H9 (cell line): ENCODE data around the gene CRMP1. TPM values are rescaled to one million over a fixed set of nuclear protein-coding genes. Genes with fewer than 3 reads are reported as not detected.

ENCODE experiments used
- DNase-seq: peaks from one replicate; pipeline ENCODE4 v3.0.0-alpha.2; 2017
- H2AFZ ChIP-seq: one replicate; pipeline ENCODE4 v1.6.1; 2013; ENCODE audit warnings: mild to moderate bottlenecking, low read length, control low read depth, moderate library complexity
- H2AK5ac ChIP-seq: 2 replicates; pipeline ENCODE4 v1.6.1; 2013; ENCODE audit warnings: low read length, control low read depth, mixed read lengths; ENCODE audit not compliant: insufficient read length
- H2BK120ac ChIP-seq: one replicate; pipeline ENCODE4 v1.6.1; 2013; ENCODE audit warnings: low read depth, mild to moderate bottlenecking, low read length, control low read depth, inconsistent platforms; ENCODE audit not compliant: poor library complexity, severe bottlenecking
- H2BK12ac ChIP-seq: 2 replicates; pipeline ENCODE4 v1.6.1; 2013; ENCODE audit warnings: low read length, control low read depth, mixed read lengths, low read depth; ENCODE audit not compliant: insufficient read length
- H2BK15ac ChIP-seq: 2 replicates; pipeline ENCODE4 v1.6.1; 2013; ENCODE audit warnings: low read depth, low read length, control low read depth
- H2BK20ac ChIP-seq: one replicate; pipeline ENCODE4 v1.6.1; 2013; ENCODE audit warnings: low read depth, mild to moderate bottlenecking, low read length, control low read depth, inconsistent platforms; ENCODE audit not compliant: poor library complexity, severe bottlenecking
- H2BK5ac ChIP-seq: 2 replicates; pipeline ENCODE4 v1.6.1; 2013; ENCODE audit warnings: low read length, control low read depth, mixed read lengths; ENCODE audit not compliant: insufficient read length
- H3K14ac ChIP-seq: 2 replicates; pipeline ENCODE4 v1.6.1; 2013; ENCODE audit warnings: low read length, control low read depth; ENCODE audit not compliant: insufficient read depth
- H3K18ac ChIP-seq: 2 replicates; pipeline ENCODE4 v1.6.1; 2013; ENCODE audit warnings: low read depth, mild to moderate bottlenecking, mixed read lengths, low read length, control low read depth; ENCODE audit not compliant: insufficient read length
- H3K23ac ChIP-seq: 2 replicates; pipeline ENCODE4 v1.6.1; 2013; ENCODE audit warnings: low read length, control low read depth, mixed read lengths, low read depth; ENCODE audit not compliant: insufficient read length
- H3K23me2 ChIP-seq: 2 replicates; pipeline ENCODE4 v1.6.1; 2013; ENCODE audit warnings: low read depth, mild to moderate bottlenecking, mixed read lengths, low read length, control low read depth; ENCODE audit not compliant: insufficient read length, poor library complexity, severe bottlenecking
- H3K27ac ChIP-seq: 2 replicates; pipeline ENCODE4 v1.5.1; 2013; ENCODE audit warnings: low read length, control low read depth, mixed read lengths, low read depth; ENCODE audit not compliant: insufficient read length
- H3K27me3 ChIP-seq: 2 replicates; pipeline ENCODE4 v1.6.1; 2013; ENCODE audit warnings: low read length, control low read depth, inconsistent platforms; ENCODE audit not compliant: insufficient read depth
- H3K4ac ChIP-seq: 2 replicates; pipeline ENCODE4 v1.6.1; 2013; ENCODE audit warnings: low read depth, mild to moderate bottlenecking, control low read depth, inconsistent platforms, low read length, moderate library complexity
- H3K4me1 ChIP-seq: 2 replicates; pipeline ENCODE4 v1.6.1; 2013; ENCODE audit warnings: low read length, control low read depth, inconsistent platforms; ENCODE audit not compliant: insufficient read depth
- H3K4me2 ChIP-seq: 2 replicates; pipeline ENCODE4 v1.6.1; 2013; ENCODE audit warnings: low read length, control low read depth, mixed read lengths; ENCODE audit not compliant: insufficient read length, insufficient read depth
- H3K56ac ChIP-seq: 2 replicates; pipeline ENCODE4 v1.6.1; 2013; ENCODE audit warnings: low read depth, mild to moderate bottlenecking, mixed read lengths, low read length, control low read depth; ENCODE audit not compliant: insufficient read length
- H3K79me1 ChIP-seq: 2 replicates; pipeline ENCODE4 v1.6.1; 2013; ENCODE audit warnings: low read depth, mild to moderate bottlenecking, moderate library complexity, low read length, control low read depth, inconsistent platforms; ENCODE audit not compliant: insufficient read depth, poor library complexity, severe bottlenecking
- H3K79me2 ChIP-seq: 2 replicates; pipeline ENCODE4 v1.6.1; 2013; ENCODE audit warnings: low read length, control low read depth, inconsistent platforms; ENCODE audit not compliant: insufficient read depth
- H3K9ac ChIP-seq: 2 replicates; pipeline ENCODE4 v1.6.1; 2013; ENCODE audit warnings: low read length, control low read depth, mixed read lengths; ENCODE audit not compliant: insufficient read length; ENCODE audit errors: extremely low read depth
- H3K9me3 ChIP-seq: one replicate; pipeline ENCODE4 v1.6.1; 2013; ENCODE audit warnings: low read depth, low read length, inconsistent platforms; ENCODE audit not compliant: control insufficient read depth
- H3T11ph ChIP-seq: one replicate; pipeline ENCODE4 v1.6.1; 2013; ENCODE audit warnings: mild to moderate bottlenecking, low read length, control low read depth, inconsistent platforms
- H4K20me1 ChIP-seq: one replicate; pipeline ENCODE4 v1.6.1; 2013; ENCODE audit not compliant: control insufficient read depth, insufficient read length, insufficient read depth
- H4K5ac ChIP-seq: 2 replicates; pipeline ENCODE4 v1.6.1; 2013; ENCODE audit warnings: low read depth, mild to moderate bottlenecking, mixed read lengths, low read length, control low read depth; ENCODE audit not compliant: insufficient read length
- H4K8ac ChIP-seq: replicated peaks from 2 replicates; pipeline ENCODE4 v1.6.1; 2013; ENCODE audit warnings: low read length, control low read depth, mixed read lengths, low read depth; ENCODE audit not compliant: insufficient read length
- H4K91ac ChIP-seq: 2 replicates; pipeline ENCODE4 v1.6.1; 2013; ENCODE audit warnings: low read depth, mild to moderate bottlenecking, moderate library complexity, mixed read lengths, low read length, control low read depth; ENCODE audit not compliant: insufficient read length
- H3K27ac Mint-ChIP-seq, 3 experiments: 2 replicates in 2 of 3; 3 replicates in 1 of 3; pipeline ENCODE4 v1.8.0; 2020 to 2021; ENCODE audit warnings: mixed read lengths in 3 of 3, mild to moderate bottlenecking in 1 of 3, moderate library complexity in 1 of 3
- H3K27me3 Mint-ChIP-seq: 2 replicates; pipeline ENCODE4 v1.8.0; 2021; ENCODE audit warnings: low read depth, mild to moderate bottlenecking, moderate library complexity, mixed read lengths
- H3K36me3 Mint-ChIP-seq, 3 experiments: 2 replicates in 2 of 3; 3 replicates in 1 of 3; pipeline ENCODE4 v1.8.0; 2020 to 2021; ENCODE audit warnings: low read depth in 3 of 3, mixed read lengths in 3 of 3; ENCODE audit not compliant: insufficient read depth in 1 of 3
- H3K4me1 Mint-ChIP-seq, 2 experiments: 2 replicates each; pipeline ENCODE4 v1.8.0; 2020; ENCODE audit warnings: mixed read lengths in 2 of 2
- H3K4me3 Mint-ChIP-seq, 2 experiments: 2 replicates in 1 of 2; 3 replicates in 1 of 2; pipeline ENCODE4 v1.8.0; 2020 to 2021; ENCODE audit warnings: mild to moderate bottlenecking in 2 of 2, mixed read lengths in 2 of 2, moderate library complexity in 1 of 2
- H3K9me3 Mint-ChIP-seq, 2 experiments: 2 replicates in 1 of 2; 3 replicates in 1 of 2; pipeline ENCODE4 v1.8.0; 2020; ENCODE audit warnings: mild to moderate bottlenecking in 2 of 2, mixed read lengths in 2 of 2, moderate library complexity in 1 of 2
- WGBS: extraction: QIAGEN DNeasy Blood & Tissue Kit; methylation state at CpG from one replicate; pipeline ENCODE4 v1.1.7; 2013; ENCODE audit warnings: missing lambda C conversion rate, low lambda C conversion rate, mixed read lengths; ENCODE audit not compliant: insufficient read length; ENCODE audit errors: extremely low coverage; 5-methylcytosine and 5-hydroxymethylcytosine counted together
- total RNA-seq: library from RNA; stranded (reverse); gene quantifications from 2 replicates; pipeline ENCODE4 v1.2.1, GENCODE V29; 2021
- TF ChIP-seq, protein P1 (sequence below): fragments of 200-600 bp; sonication (generic); conservative IDR thresholded peaks from 3 replicates; pipeline ENCODE4 v1.8.0; 2021; ENCODE audit warnings: antibody characterized with exemption, mild to moderate bottlenecking

Gene CRMP1
- total RNA-seq, 1 experiment from 2014 or later = 71.6 TPM

- Mint-ChIP-seq H3K36me3 (peaks cover 21 to 33% (median 28%) of the 10 kb centered on the region in 3 experiments), H3K4me3 (no peak overlapping the region), H3K9me3 (peaks cover 8 to 10% of the 10 kb centered on the region in 2 experiments), H3K4me1 (peaks cover 13 to 15% of the 10 kb centered on the region in 2 experiments; a peak in 3 of 4 replicates), H3K27me3 (no peaks in the 10 kb centered on the region), H3K27ac (no peak overlapping the region)
- DNase-seq = peak; percentile 7
- Histone ChIP-seq H2BK15ac (no peak overlapping the region), H3K9me3 (peaks cover 5% of the 10 kb centered on the region), H3K14ac (no peak overlapping the region), H4K20me1 (no peaks in the 10 kb centered on the region), H3K56ac (no peak overlapping the region), H3K4ac (no peak overlapping the region), H2BK12ac (no peak overlapping the region), H3K23me2 (no peaks in the 10 kb centered on the region), H4K5ac (no peak overlapping the region), H3K79me2 (0 out of 2 replicates have a peak, but pooled peaks cover 2% of the 10 kb centered on the region), H2BK120ac (no peak overlapping the region), H3K4me1 (no peaks in the 10 kb centered on the region), H3K23ac (no peak overlapping the region), H2BK5ac (no peak overlapping the region), H4K91ac (no peak overlapping the region), H3K79me1 (no peaks in the 10 kb centered on the region), H4K8ac (no peak overlapping the region), H3K9ac (no peak overlapping the region), H3T11ph (no peak overlapping the region), H3K4me2 (no peak overlapping the region), H3K27me3 (no peaks in the 10 kb centered on the region), H3K27ac (no peak overlapping the region), H2AFZ (no peak overlapping the region), H3K18ac (no peak overlapping the region), H2AK5ac (no peak overlapping the region), H2BK20ac (no peak overlapping the region)
- no CpG with 5 or more reads among the region's 3 CpGs for WGBS
- TF ChIP-seq, protein P1, sequence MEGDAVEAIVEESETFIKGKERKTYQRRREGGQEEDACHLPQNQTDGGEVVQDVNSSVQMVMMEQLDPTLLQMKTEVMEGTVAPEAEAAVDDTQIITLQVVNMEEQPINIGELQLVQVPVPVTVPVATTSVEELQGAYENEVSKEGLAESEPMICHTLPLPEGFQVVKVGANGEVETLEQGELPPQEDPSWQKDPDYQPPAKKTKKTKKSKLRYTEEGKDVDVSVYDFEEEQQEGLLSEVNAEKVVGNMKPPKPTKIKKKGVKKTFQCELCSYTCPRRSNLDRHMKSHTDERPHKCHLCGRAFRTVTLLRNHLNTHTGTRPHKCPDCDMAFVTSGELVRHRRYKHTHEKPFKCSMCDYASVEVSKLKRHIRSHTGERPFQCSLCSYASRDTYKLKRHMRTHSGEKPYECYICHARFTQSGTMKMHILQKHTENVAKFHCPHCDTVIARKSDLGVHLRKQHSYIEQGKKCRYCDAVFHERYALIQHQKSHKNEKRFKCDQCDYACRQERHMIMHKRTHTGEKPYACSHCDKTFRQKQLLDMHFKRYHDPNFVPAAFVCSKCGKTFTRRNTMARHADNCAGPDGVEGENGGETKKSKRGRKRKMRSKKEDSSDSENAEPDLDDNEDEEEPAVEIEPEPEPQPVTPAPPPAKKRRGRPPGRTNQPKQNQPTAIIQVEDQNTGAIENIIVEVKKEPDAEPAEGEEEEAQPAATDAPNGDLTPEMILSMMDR = no peak
These were observed 111.2 kb downstream of the CRMP1 start for GRCh38 chr4:5781691-5782090.
